GM18873 (cell line): ENCODE measurements around the gene CCDC192.

Experiments used
- ATAC-seq: cut with Tn5 transposase; IDR thresholded peaks from one replicate; pipeline ENCODE4 v1.9.1; 2021; ENCODE audit warnings: mild to moderate bottlenecking, moderate library complexity, moderate number of reproducible peaks; ENCODE audit not compliant: unreplicated experiment, low FRiP score

Gene CCDC192

DNA sequence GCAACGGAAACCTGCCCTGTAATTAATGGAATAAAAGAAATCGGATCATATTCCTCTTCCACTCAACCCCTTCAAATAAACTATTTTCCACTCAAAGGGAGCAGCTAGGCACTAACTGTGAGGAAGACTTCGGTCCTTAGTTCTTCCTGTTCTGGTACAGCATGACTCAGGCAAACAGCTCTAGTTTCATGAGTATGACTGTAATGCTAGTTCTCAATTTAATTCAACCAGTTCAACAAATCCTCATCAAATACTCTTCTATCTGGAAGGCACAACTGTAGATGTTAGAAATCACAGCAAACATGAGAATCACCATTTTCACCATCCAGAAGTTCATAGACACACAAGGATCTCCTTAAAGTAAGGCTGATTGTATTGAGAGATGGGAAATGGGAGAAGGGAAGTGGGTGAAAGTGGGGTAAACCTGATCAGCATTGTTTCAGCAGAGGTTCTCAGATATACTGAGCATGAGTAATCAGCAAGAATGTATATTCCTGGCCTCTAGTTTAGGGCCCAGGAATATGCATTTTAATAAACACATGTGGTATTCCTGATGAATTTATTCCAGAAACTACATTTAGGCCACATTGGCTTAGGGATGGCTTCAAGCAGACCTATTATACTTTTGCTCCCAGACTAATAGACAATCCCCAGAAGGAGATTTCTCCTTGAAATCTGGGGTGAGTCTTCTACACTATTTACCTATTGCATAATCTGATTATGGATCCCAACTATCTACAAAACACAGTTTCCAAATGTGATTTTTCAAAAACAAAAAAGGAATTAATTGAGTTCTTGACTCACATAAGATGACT is 239.3 kb downstream of the CCDC192 start:
- no peak for ATAC-seq

DNA sequence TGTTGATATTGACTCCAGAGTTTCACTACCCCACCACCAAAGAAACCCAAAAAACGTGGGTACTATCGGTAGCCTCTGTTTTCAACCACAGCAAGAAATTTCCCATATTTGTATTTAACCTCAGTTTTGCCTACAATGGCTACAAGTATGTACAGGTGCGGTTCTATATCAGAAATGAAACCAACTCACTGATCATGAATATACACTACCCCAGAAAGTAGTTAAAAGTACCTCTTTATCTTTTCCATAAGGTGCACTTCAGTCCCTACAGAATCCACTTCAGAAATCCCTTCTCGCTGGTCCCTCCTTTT is 239.8 kb downstream of the CCDC192 start:
- peak; percentile 95 for ATAC-seq

DNA sequence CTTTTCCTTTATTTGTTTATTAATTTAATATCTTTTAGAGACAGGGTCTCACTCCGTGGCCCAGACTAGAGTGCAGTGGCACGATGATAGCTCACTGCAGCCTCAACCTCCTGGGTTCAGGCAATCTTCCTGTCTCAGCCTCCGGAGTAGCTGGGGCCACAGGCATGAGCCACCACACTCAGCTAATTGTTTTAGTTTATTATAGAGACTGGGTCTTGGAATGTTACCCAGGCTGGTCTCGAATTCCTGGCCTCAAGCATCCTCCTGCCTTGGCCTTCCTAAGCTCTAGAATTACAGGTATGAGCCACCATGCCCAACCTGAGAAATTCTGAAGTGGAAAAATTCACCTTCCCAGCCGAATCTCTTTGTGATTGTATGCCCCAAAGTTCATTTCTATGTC is 240.9 kb downstream of the CCDC192 start:
- ATAC-seq, result no peak

DNA sequence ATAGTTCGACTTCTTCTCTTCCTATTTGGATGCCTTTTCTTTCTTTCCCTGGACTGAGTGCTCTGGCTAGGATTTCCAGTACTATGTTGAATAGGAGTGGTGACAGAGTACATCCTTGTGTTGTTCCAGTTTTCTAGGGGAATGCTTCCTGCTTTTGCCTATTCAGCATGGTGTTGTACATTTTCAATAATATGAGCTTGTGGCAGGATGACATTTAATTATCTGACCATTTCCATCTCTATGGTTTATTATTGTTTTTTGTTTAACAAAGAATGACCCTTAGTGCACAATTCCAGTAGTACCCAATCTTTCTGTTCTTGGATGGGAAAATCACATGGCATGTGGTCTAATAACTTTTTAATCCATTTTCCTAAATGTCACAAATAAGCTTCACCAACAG is 244.8 kb downstream of the CCDC192 start:
- no peak for ATAC-seq

DNA sequence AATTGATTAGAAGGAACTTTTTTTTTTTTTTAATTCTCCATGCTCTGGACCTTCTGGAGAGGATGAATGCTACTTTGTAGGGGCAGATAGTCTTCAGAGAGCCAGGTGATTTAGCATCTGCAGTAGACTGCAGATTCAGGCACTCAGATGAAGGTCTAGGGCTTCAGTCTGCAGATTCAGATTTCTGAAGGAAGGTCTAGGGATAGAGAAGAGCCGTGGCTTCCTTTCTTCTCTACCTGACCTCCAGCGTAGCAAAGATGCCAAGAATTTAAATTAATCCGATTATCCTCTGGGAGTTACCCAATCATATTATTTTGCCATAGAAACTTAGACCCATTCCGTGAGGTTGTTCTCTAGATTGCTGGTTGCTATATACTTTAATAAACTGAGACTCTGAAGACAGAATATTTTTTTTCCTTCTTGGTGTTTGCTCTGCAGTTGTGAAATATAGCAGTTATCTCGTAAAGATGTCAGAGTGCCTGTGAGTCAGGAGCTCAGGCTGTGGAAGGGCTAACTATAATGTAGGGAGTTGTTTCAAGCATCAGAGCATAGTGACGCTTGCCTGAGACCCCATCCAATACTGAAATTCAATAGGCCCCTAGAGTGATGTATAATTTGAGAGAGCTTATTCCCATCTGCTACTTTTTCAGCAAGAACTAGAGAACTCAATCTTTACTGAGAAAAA is 247.7 kb downstream of the CCDC192 start:
- ATAC-seq, result no peak

DNA sequence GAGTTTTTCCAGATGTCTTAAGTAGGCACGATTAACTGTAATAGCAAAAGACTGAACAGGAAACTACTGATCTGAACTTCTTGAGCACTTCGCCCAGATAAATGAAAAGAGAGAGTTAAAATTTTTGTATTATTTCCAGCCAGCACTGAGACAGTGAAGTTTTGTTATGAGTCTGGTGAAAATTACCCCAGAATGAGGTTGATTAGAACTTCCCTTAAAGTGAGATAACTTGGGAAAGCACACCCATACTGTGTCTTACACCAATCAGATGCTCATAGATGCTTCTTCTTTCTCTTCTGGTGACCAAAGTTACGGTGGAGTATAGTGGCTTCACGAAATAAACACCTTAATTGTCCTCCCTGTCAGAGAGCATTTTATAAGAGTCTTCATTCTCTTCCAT is 248.6 kb downstream of the CCDC192 start:
- no peak for ATAC-seq

DNA sequence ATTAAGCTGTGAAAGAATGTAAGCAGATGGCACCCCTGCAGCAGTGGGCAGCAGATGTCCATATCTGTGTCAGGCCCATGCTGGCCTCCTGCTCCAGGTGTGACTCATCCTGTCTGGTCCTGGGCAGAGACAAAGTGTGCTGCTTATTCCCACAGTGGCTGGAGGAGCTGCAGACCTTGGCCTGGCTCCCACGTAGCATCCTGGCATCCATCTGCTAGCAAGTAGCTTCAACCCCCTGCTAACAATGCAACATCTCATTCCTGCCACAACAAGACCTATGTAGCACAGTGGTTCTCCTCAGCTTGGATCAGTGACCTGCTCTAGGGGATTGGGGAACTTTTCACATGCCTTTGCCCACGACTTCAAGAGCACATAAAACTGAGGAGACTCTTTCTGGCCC is 254.0 kb downstream of the CCDC192 start:
- ATAC-seq, result no peak

DNA sequence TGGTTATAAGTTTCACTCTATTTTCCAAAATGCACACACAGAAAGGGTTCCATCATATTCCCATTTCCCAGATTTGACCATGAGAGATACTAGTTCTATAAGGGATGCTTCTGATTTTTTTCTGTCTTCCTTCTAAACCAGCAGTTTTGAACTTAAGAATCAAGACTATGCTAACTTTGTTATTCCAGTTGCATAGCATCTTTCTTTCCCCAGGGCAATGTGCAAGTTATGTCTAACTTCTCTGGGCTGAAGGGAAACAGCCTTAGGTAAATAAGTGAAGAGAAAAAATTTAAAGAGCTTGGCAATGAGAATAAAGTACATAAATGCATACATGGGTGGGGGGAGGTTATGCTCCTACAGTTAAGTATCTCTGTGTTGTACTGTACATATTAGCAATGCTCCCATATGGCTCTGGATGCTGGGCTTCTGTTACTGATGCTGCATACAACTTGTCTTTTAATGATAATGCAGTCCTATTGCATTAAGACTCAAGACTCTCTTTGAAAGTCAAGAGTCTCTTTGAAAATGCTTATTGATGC is 254.6 kb downstream of the CCDC192 start:
- ATAC-seq, result no peak

DNA sequence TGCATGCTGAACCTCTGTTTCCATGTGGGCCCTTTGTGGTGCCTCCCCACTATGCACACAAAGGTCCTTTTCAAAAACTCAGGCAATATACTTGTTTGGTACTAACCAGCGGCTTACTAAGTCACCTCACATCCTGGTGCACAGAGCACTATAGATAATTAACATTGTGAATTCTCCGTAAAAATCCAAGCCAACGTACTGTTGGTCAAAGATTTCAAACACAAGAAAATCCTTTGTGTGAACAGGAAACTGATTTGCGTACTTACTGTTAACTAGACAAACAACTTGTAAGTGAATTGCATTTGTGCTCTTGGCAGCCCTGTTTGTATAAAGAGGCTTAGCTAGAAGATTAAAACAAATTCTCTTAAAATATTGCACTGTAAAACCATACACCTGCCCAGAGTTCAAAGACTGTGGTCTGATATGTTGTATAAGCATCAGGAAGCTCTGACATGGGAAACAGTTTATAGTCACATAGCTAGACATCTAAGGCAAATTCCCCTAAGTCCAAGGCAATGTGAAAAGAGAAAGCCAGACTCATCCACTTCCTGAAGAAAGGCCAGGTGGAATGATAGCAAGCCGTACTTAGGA is 255.3 kb downstream of the CCDC192 start:
- no peak for ATAC-seq

DNA sequence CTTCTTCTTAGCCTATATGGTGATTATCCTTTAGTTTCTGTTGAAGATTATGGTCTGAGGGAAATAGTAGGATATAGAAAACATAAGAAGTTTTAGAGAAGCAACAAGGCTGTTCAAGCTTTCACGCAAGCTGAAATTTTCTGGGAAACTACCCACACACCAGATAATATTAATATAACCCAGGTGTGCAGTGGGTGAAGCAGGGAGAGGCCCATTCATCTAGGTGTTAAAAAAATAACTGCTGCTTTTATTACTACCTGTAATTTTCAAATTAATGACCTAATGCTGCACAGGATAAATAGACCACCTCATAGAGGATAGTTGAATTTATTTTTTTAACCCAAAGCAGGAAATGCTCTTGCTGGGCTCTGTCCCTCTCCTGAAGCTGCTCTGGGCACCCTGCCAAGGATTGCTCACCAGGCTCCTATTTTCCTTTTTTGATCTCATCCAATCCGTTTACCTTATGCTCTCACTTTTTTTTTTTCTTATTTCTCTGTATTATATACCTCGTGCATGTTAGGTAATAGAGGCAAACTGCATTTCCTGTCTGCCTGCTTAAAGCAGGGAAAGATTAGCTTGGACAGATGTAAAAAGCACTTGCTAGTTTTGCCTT is 256.1 kb downstream of the CCDC192 start:
- ATAC-seq, result no peak

DNA sequence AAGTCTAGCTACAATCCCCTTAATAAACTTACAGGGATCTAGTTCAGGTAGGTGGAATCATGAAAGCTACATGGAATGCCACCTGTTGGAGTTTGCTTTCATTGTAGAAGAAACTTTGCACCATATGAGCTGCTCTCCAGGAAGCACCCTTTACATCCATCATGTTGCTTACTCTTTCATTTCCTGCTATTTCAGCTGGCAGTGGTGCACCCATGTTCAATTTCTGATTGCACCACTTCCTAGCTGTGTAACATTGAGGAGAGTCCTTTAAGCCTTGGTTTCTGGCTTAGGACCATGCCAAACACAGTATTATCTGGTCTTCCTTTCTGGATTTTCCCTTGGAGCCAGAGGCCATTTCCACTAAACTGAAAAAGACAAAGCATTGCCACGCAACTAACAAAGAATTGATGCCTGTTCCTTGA is 257.1 kb downstream of the CCDC192 start:
- ATAC-seq, result no peak

DNA sequence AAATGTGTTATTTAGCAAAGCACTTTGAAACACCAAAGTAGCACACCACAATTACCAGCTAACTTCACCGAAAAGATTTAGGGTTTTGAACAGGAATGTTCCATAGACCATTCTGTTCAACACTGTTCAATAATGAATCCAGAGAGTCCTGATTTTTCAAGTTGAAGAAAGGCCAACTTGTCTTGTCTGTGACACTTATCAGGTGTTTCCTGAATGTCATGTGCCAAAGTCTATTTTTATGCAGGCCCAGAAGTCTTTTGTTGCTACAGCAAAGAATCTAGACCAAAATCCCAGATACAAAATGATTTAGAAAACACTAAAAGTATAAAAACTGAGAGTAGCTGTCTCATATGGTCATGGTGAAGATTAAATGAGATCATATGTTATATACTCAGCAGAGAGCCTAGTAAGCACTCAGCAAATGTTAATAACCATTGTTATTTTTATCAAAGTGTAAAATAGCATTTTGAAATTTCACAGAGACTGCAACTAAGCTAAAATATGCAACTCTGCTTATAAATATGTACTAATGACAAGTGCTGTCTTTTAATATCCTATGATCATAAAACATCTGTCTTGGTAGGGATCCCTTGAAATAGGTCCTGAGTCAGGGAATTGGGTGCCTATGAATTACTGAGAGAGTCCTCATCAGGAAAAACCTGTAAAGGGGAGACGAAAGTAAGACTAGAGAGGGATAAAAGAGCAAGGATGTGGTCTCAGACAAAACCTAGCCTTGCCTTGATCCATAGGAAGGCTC is 258.0 kb downstream of the CCDC192 start:
- ATAC-seq, result no peak

DNA sequence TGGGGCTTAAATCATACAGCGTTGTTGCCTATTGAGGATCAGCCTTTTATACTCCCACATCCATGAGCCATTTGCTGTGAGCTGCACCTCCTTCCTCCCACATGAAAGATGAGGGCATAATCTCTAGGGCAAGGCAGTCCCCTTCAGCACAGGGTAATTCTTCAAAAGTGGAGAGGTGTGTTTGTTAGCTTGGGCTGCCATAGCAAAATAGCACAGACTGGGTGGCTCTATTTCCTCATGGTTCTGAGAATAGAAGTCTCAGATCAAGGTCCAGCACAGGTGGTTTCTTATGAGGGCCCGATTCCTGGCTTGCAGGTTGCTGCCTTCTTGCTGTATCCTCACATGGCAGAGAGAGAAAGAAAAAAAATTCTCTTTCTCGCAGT is 258.6 kb downstream of the CCDC192 start:
- ATAC-seq, result no peak

DNA sequence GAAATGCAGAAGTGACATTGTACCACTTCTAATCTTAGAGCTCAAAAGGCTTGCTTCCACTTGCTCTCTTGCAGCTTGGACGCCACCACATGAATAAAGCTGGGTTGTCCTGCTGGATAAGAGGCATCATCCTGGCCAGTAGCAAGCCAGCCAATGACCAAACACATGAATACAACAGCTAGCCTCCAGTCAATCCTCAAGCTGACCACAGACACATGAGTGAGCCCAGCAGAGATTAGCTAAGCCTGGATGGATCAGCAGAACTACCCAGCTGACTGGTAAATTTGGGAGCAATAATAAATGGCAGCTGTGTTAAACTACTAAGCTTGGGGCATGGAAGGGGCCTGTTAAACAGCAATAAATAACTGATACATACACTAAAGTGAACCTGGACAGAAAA is 259.3 kb downstream of the CCDC192 start:
- ATAC-seq, result no peak

DNA sequence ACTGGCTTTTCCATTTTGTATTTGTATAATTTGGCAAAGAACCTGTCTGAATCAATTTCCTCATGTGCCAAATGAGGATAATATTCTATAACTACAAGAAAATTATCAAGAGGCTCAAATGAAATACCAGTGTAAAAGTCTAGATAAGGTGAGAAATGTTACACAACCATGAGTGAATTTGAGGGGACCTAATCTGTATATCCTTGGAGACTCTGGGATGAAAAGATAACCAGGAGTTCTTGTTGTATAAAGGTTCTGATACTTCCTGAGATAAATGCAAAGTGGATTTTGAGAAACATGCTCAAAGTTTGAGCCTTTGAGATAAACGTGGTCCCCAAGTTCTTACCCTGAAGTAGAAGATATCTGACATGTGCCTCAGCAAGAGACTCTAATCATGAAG is 260.0 kb downstream of the CCDC192 start:
- ATAC-seq, result no peak

DNA sequence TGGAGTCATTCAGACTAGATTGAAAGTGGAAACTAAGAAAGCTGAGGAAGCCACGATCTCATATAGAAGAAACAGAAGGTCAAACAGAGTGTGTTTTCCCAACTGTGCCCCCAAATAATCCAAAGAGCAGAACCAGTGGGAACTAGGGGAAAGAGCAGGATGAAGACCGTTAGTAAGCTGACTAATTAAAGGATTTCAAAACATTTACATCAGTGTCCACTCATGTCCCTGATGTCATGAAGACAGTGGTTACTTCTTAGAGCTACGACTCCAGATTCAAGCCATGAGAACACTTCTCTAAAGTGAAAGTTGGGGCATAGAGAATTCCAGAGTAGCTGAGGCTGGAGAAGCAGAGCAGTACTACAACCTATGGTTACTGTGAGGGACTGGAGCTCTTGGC is 260.7 kb downstream of the CCDC192 start:
- no peak for ATAC-seq

DNA sequence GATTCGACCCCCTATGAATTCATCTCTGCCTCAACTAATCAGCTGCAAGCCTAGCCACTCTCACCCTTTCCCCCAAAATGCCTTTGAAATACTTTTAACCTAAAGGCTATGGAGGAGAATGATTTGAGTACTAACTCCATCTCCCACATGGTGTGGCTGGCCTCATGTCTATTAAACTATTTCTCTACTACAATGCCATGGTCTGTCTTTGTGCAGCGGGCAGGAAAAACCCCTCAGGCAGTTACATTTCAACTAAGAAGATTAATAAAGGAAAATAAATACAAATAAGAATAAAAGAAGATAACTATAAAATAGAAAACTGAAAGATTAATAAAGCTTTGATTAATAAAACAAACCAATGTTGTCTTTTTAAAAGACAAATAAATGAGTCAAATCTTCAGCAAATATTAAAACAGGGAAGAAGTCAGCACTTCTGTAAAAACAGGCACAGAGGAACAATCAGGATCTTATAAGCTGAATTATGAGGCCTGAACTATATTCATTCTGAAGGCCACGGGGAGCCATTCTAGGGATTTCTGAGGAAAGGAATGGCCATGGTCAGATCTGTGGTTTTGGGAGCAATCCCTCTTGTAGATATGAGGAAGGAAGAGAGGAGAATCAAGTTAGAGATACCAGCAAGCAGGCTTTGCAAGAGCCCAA is 264.3 kb downstream of the CCDC192 start:
- ATAC-seq, result no peak

DNA sequence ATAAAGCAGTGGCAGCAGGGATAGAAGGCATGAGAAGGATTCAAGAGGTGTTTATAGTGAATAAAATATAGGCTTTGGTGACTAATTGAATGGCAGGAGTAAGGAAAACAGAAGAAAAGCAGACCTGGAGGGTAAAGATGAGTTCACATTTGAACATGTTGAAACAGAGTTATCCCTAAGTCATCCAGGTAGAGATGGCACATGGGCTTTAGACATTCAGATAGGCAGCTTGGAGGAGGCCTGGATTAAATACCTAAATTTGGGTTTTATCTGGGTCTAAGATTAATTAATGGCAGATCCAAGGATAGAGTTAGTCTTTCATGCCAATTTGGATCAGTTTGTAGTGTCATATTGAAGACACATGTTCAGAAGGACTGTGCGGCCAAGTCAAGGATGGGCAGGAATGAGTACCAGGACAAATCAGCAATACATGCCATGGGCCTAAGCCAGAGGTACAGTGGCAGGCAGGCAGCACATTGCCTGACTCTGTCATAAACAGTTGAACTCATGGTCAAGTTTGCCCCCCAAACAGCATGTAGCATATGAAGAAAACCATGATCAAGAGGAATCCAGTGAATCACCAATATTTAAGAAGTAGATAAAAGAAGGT is 264.9 kb downstream of the CCDC192 start:
- no peak for ATAC-seq

DNA sequence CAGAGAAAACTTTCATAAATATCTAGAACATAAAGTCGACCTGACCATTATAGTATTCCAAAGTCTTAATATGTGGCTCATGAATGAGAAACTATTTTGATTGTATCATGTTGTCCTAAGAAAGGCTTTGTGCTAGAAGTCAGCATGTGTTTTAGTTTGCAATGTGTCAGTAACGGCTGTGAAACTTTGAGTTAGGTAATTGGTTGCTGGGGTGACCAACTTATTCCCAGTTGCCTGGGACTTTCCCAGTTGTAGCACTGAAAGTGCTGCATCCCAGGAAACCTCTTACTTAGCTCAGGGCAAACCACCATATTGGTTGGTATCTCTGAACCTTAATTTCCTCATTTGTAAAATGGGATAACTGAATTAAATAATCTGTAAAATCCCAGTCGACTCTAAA is 265.8 kb downstream of the CCDC192 start:
- no peak for ATAC-seq

DNA sequence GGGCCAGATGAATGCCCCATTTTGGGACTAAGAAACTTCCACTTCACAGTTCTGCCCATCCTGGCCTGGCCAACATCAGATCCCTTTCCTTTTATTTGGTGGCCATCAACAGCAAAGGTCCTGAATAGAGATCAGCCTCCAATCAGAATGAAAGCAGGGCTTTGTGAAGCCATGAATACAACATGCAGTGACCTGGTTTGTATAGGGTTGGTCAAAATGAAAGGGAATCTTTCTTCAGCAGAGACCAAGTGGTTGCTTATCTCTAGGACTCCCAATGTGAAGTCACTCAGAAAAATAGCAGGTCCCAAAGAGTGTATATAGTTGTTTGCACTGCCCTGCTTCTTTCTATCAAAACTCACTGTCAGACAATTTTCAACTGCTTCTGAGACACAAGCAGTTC is 266.5 kb downstream of the CCDC192 start:
- ATAC-seq, result no peak
